Neutrophil (primary cell): ENCODE results near the gene SYNJ2.

Experiments used
- H3K27ac ChIP-seq: fragments of 200-600 bp; sonication (generic); 2 replicates; pipeline ENCODE4 v1.5.1; 2016; ENCODE audit warnings: mild to moderate bottlenecking, moderate library complexity
- H3K27me3 ChIP-seq: fragments of 200-600 bp; sonication (generic); 2 replicates; pipeline ENCODE4 v1.6.0; 2016; ENCODE audit warnings: mild to moderate bottlenecking
- H3K36me3 ChIP-seq: fragments of 200-600 bp; sonication (generic); 2 replicates; pipeline ENCODE4 v1.5.1; 2017
- H3K4me1 ChIP-seq, 2 experiments: fragments of 200-600 bp in 1 of 2; sonication (generic) in 1 of 2; 1 replicate in 1 of 2; 2 replicates in 1 of 2; pipeline versions ENCODE4 v1.5.1 to v1.6.1; 2013 to 2016; ENCODE audit warnings: low read depth in 1 of 2, low read length in 1 of 2, mild to moderate bottlenecking in 1 of 2, moderate library complexity in 1 of 2; ENCODE audit not compliant: control insufficient read depth in 1 of 2, insufficient read depth in 1 of 2
- H3K4me3 ChIP-seq, 2 experiments: fragments of 200-600 bp in 1 of 2; sonication (generic) in 1 of 2; 1 replicate in 1 of 2; 2 replicates in 1 of 2; pipeline ENCODE4 v1.5.1; 2013 to 2016; ENCODE audit warnings: low read depth in 1 of 2, low read length in 1 of 2, mild to moderate bottlenecking in 1 of 2, moderate library complexity in 1 of 2
- H3K9me3 ChIP-seq: fragments of 200-600 bp; sonication (generic); 2 replicates; pipeline ENCODE4 v1.5.1; 2016
- TF ChIP-seq, protein P1 (sequence below): fragments of 200-600 bp; sonication (generic); IDR thresholded peaks from 2 replicates; pipeline ENCODE4 v1.5.1; 2016; ENCODE audit warnings: antibody characterized with exemption

SYNJ2 gene

DNA sequence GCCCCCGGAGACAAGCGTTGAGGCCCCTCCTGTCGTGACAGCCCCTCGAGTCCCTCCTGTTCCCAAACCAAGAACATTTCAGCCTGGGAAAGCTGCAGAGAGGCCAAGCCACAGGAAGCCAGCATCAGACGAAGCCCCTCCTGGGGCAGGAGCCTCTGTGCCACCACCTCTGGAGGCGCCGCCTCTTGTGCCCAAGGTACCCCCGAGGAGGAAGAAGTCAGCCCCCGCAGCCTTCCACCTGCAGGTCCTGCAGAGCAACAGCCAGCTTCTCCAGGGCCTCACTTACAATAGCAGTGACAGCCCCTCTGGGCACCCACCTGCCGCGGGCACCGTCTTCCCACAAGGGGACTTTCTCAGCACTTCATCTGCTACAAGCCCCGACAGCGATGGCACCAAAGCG, 114.0 kb downstream of the SYNJ2 start:
- peaks cover 42% of the 10 kb centered on the region for H3K36me3 ChIP-seq

DNA sequence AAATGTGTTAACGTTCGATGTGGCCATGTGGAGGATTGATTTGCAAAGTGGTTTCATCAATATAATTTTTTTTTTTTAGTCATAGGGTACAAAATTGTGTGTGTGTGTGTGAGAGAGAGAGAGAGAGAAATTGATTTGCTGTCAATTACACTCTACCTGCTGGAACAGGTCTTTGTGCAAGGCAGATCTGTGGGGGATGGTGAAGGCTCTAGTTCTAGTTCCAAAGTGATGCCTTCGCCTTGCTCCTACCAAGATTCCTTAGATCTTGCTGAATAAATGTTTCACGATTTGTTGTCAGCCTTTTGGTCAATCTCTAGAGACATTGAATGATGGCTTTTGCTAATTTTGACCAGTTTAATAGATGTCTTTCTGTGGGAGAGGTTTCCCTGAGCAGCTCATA, 121.6 kb downstream of the SYNJ2 start:
- Histone ChIP-seq H3K4me1 (peaks cover 0 to 7% of the 10 kb centered on the region in 2 experiments), H3K4me3 (no peak overlapping the region), H3K27me3 (no peaks in the 10 kb centered on the region), H3K9me3 (no peaks in the 10 kb centered on the region), H3K27ac (no peak overlapping the region), H3K36me3 (no peaks in the 10 kb centered on the region)
- TF ChIP-seq, protein P1, sequence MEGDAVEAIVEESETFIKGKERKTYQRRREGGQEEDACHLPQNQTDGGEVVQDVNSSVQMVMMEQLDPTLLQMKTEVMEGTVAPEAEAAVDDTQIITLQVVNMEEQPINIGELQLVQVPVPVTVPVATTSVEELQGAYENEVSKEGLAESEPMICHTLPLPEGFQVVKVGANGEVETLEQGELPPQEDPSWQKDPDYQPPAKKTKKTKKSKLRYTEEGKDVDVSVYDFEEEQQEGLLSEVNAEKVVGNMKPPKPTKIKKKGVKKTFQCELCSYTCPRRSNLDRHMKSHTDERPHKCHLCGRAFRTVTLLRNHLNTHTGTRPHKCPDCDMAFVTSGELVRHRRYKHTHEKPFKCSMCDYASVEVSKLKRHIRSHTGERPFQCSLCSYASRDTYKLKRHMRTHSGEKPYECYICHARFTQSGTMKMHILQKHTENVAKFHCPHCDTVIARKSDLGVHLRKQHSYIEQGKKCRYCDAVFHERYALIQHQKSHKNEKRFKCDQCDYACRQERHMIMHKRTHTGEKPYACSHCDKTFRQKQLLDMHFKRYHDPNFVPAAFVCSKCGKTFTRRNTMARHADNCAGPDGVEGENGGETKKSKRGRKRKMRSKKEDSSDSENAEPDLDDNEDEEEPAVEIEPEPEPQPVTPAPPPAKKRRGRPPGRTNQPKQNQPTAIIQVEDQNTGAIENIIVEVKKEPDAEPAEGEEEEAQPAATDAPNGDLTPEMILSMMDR = no peak

More for the DNA sequence above, 114.0 kb downstream of the SYNJ2 start:
- no peak overlapping the region for H3K4me3 ChIP-seq
- no peaks in the 10 kb centered on the region for H3K9me3 ChIP-seq
- H3K27ac ChIP-seq = no peak overlapping the region
- H3K27me3 ChIP-seq = no peaks in the 10 kb centered on the region
- TF ChIP-seq, protein P1 = no peak
- peaks cover 0 to 4% of the 10 kb centered on the region in 2 experiments for H3K4me1 ChIP-seq

DNA sequence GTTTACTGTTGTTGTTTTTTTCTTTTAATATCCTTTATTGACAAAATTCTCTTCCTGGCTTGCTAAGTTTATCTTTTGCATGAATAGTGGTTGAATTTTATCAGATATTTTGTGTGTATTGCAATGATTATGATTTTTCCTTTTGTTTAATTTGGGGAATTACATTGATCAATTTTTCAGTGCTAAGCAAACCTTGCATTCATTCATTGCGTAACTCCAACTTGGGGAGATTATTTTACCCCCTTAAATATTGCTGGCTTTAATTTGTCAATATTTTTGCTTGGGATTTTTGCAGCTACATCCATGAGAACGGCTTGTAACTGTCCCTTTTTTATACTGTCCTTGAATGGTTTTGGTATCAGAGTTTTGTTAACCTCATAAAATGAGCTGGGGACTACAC, 123.0 kb downstream of the SYNJ2 start:
- H3K4me3 ChIP-seq = no peak overlapping the region
- H3K27ac ChIP-seq = no peak overlapping the region
- TF ChIP-seq, protein P1 = no peak
- peaks cover 0 to 7% of the 10 kb centered on the region in 2 experiments for H3K4me1 ChIP-seq
- no peaks in the 10 kb centered on the region for H3K9me3 ChIP-seq
- H3K36me3 ChIP-seq = peaks cover under 1% of the 10 kb centered on the region
- no peaks in the 10 kb centered on the region for H3K27me3 ChIP-seq

DNA sequence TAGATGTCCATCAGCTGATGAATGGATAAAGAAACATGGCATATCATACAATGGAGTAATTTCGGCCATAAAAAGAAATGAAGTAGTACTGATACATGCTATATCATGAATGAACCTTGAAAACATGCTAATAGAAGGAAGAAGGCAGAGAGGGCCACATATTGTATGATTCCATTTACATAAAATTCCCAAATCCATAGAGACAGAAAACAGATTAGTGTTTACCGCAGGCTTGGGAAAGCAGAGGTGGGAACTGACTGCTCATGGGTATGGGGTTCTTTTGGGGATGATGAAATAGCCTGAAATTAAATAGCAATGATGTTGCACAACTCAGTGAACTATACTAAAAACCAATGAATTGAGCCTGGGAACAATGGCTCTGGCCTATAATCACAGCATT, 128.1 kb downstream of the SYNJ2 start:
- Histone ChIP-seq H3K27me3 (no peaks in the 10 kb centered on the region), H3K4me3 (no peak overlapping the region), H3K4me1 (no peaks in the 10 kb centered on the region), H3K27ac (no peak overlapping the region), H3K36me3 (peaks cover 20% of the 10 kb centered on the region), H3K9me3 (no peaks in the 10 kb centered on the region)
- TF ChIP-seq, protein P1 = no peak

DNA sequence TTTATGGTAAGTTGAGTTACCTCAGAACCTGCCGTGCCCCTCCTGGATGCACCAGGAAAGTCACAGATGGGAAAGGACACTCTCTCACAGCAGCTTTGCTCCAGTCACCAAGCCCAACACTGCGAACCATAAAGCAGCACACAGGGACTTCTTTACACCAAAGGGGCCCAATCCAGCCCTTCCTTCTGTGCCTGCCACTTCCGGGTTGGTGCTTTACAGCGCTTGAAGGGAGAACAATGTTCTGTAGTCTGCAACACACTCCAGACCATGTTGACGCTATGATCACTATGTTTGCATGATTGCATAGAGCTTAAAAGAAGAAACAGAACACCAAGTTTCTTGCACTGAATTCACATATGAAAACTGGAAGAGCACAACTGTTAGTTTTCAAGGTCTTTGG, 129.3 kb downstream of the SYNJ2 start:
- TF ChIP-seq, protein P1 = no peak
- no peak overlapping the region for H3K27ac ChIP-seq
- H3K4me1 ChIP-seq = no peaks in the 10 kb centered on the region
- no peaks in the 10 kb centered on the region for H3K27me3 ChIP-seq
- no peaks in the 10 kb centered on the region for H3K9me3 ChIP-seq
- H3K4me3 ChIP-seq = no peak overlapping the region
- H3K36me3 ChIP-seq = peaks cover 30% of the 10 kb centered on the region

DNA sequence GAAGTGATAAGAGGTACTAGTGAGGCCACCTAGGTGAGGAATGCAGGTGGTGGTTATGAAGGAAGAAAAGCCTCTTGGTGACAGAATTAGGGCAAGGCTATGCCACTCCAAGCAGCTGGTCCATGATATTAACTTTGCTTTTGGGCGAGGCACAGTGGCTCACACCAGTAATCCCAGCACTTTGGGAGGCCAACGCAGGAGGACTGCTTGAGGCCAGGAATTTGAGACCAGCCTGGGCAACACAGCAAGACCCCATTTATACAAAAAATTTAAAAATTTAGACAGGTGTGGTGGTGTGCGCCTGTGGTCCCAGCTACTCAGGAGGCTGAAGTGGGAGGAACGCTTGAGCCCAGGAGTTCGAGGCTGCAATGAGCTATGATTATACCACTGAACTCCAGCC, 130.3 kb downstream of the SYNJ2 start:
- Histone ChIP-seq H3K9me3 (no peaks in the 10 kb centered on the region), H3K36me3 (peaks cover 30% of the 10 kb centered on the region), H3K27me3 (no peaks in the 10 kb centered on the region), H3K27ac (no peak overlapping the region), H3K4me3 (no peak overlapping the region), H3K4me1 (no peaks in the 10 kb centered on the region)
- TF ChIP-seq, protein P1 = no peak
